ENCODE data around the gene GPR39. TPM values are rescaled to one million over a fixed set of nuclear protein-coding genes. Genes with fewer than 3 reads are reported as not detected.
A peak's percentile ranks its signal among the peaks of the same experiment; 100 is the strongest.

GPR39 gene
- total RNA-seq, 3 donors from 2014 or later (not counting 1 experiment from before 2014, with no cell fraction given) = not detected

DNA sequence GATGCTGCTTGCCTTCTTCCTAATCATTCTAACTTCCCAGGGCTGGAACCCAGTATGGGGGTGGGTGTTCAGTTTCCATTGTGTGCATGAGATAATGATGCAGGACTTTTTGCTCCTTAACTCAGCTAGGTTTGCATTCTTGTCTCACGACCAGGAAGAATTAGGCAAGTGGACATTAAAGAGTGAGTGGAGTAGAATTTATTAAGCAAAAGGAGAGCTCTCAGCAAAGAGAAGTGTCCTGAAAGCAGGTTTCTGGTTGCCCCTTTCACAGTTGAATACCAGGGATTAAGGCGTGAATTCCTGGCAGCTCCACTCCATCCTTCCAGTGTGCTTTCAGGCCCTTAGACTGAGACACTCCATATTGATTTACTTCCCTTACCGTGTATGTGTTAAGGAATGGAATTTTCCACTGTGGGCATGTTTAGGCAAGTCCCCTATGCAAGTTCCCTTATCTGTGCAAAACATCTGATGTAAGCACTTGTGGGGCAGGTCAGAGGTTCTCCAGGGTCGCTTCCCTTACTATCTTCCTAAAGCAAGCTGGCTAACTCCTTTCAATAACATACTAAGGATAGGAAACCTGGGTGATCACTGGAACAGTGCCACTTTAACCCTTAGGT, 126.5 kb downstream of the GPR39 start:
- DNase-seq (no peak), ATAC-seq (no peak)
- H3K4me1 Mint-ChIP-seq = no peaks in the 10 kb centered on the region
- Histone ChIP-seq H3K27me3 (ENCODE audit: control insufficient read depth, insufficient read depth, low read length) (no peaks in the 10 kb centered on the region), H3K27ac (ENCODE audit: low read length) (no peak overlapping the region), H3K36me3 (ENCODE audit: control insufficient read depth, insufficient read depth, low read length) (no peaks in the 10 kb centered on the region), H3K4me1 (ENCODE audit: control insufficient read depth, insufficient read depth, low read length) (no peaks in the 10 kb centered on the region), H3K4me3 (ENCODE audit: low read length) (no peak overlapping the region), H3K9me3 (ENCODE audit: control insufficient read depth, insufficient read depth, low read length) (peaks cover 7% of the 10 kb centered on the region)
- no peak overlapping the region for H3K27ac Mint-ChIP-seq
- H3K27me3 Mint-ChIP-seq (ENCODE audit: low read depth in 2 of 2) = no peaks in the 10 kb centered on the region
- 63% methylated on average over 3 of the region's 4 CpGs for WGBS (ENCODE audit: insufficient coverage)
- TF ChIP-seq, protein P1, sequence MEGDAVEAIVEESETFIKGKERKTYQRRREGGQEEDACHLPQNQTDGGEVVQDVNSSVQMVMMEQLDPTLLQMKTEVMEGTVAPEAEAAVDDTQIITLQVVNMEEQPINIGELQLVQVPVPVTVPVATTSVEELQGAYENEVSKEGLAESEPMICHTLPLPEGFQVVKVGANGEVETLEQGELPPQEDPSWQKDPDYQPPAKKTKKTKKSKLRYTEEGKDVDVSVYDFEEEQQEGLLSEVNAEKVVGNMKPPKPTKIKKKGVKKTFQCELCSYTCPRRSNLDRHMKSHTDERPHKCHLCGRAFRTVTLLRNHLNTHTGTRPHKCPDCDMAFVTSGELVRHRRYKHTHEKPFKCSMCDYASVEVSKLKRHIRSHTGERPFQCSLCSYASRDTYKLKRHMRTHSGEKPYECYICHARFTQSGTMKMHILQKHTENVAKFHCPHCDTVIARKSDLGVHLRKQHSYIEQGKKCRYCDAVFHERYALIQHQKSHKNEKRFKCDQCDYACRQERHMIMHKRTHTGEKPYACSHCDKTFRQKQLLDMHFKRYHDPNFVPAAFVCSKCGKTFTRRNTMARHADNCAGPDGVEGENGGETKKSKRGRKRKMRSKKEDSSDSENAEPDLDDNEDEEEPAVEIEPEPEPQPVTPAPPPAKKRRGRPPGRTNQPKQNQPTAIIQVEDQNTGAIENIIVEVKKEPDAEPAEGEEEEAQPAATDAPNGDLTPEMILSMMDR (IDR thresholded peaks at IDR 0.05) = no peak
- peaks cover 2 to 6% of the 10 kb centered on the region in 2 donors for H3K9me3 Mint-ChIP-seq
- H3K36me3 Mint-ChIP-seq = no peaks in the 10 kb centered on the region
- no peak overlapping the region for H3K4me3 Mint-ChIP-seq
- intact Hi-C loops (cut with micrococcal nuclease) = no loop called here

DNA sequence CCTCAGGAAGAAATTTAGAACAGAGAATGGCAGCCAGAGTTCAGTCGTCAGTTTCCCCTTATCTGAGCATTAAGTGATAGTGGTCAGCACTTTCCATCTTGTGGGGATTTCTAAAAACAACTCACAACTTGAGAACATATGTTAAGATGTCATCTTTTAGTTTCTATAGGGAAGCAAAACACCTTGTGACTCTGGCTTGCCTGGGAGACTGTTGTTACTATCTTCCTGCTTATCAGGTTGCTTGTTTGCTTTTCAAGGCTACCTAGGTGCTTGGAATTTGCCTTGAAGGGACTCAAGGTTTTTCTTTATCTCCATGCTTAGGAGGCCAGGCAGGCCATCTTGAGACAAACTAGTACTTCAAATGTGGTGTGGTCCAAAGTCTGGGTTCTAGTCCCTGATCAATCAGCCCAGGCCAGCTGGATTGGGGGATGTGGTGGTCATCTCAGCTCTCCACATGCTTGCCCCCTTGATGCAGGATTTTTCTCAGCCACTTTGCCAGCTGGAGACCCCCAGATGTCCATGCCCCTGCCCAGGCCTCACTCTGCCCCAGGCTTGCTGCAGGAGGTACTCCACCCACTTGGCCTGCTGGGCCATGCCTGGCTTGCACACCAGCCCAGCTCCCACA, 127.5 kb downstream of the GPR39 start:
- TF ChIP-seq, protein P1 (IDR thresholded peaks at IDR 0.05) = no peak
- Histone ChIP-seq H3K27me3 (ENCODE audit: control insufficient read depth, insufficient read depth, low read length) (no peaks in the 10 kb centered on the region), H3K4me3 (ENCODE audit: low read length) (no peak overlapping the region), H3K9me3 (ENCODE audit: control insufficient read depth, insufficient read depth, low read length) (peaks cover 7% of the 10 kb centered on the region), H3K4me1 (ENCODE audit: control insufficient read depth, insufficient read depth, low read length) (no peaks in the 10 kb centered on the region), H3K36me3 (ENCODE audit: control insufficient read depth, insufficient read depth, low read length) (no peaks in the 10 kb centered on the region), H3K27ac (ENCODE audit: low read length) (no peak overlapping the region)
- no peaks in the 10 kb centered on the region for H3K27me3 Mint-ChIP-seq (ENCODE audit: low read depth in 2 of 2)
- intact Hi-C loops (cut with micrococcal nuclease) = no loop called here
- H3K4me1 Mint-ChIP-seq = no peaks in the 10 kb centered on the region
- no peak overlapping the region for H3K27ac Mint-ChIP-seq
- peaks cover 2 to 6% of the 10 kb centered on the region in 2 donors for H3K9me3 Mint-ChIP-seq
- no peak for ATAC-seq
- WGBS (ENCODE audit: insufficient coverage) = 71% methylated on average over 1 of the region's 1 CpG
- no peak overlapping the region for H3K4me3 Mint-ChIP-seq
- H3K36me3 Mint-ChIP-seq = no peaks in the 10 kb centered on the region
- DNase-seq = no peak

DNA sequence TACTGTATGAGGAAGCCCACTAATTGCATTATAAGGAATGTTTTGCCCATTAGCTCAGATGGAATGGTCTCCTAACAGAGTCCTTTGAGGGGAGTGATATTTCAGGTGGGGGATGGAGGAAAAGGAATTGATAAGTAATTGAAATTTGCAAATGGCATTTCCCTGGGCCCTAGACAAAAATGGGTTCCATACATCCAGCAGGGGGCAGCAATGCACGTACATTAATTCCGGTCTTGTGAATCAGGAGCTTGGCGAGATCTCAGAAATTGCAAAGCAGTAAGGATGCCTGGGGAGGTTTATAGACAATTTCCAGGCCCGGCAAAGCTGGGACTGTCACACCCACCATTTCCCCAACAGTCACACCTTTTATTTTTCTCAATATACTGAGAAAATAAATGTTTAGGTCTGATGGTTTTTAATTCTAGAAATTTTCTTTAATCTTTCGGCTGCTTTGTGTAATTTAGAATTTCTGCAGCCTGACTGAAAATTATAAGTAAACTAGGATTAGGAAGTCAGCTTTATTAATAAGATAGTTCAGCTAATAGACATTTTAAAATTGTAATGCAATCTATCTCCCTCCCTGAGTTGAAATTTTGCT, 130.6 kb downstream of the GPR39 start:
- intact Hi-C loops (cut with micrococcal nuclease) = no loop called here
- H3K9me3 ChIP-seq (ENCODE audit: control insufficient read depth, insufficient read depth, low read length) = peaks cover 3% of the 10 kb centered on the region
- 0% methylated on average over 3 of the region's 5 CpGs for WGBS (ENCODE audit: insufficient coverage)
- no peaks in the 10 kb centered on the region for H3K4me1 Mint-ChIP-seq
- H3K27ac ChIP-seq (ENCODE audit: low read length) = no peak overlapping the region
- no peaks in the 10 kb centered on the region for H3K36me3 Mint-ChIP-seq
- no peak overlapping the region for H3K4me3 ChIP-seq (ENCODE audit: low read length)
- ATAC-seq (no peak), DNase-seq (peak in 1 of 2 donors; percentile 33)
- H3K9me3 Mint-ChIP-seq = peaks cover 5 to 6% of the 10 kb centered on the region in 2 donors
- H3K27ac Mint-ChIP-seq = no peak overlapping the region
- H3K4me1 ChIP-seq (ENCODE audit: control insufficient read depth, insufficient read depth, low read length) = no peaks in the 10 kb centered on the region
- TF ChIP-seq, protein P1 (IDR thresholded peaks at IDR 0.05) = peak; percentile 12
- no peaks in the 10 kb centered on the region for H3K36me3 ChIP-seq (ENCODE audit: control insufficient read depth, insufficient read depth, low read length)
- H3K27me3 Mint-ChIP-seq (ENCODE audit: low read depth in 2 of 2) = no peaks in the 10 kb centered on the region
- H3K27me3 ChIP-seq (ENCODE audit: control insufficient read depth, insufficient read depth, low read length) = no peaks in the 10 kb centered on the region
- no peak overlapping the region for H3K4me3 Mint-ChIP-seq

All from natural killer cell (primary cell).